HG02571 (cell line): ENCODE data around the gene STXBP3.

Experiments used
- ATAC-seq: cut with Tn5 transposase; IDR thresholded peaks from one replicate; pipeline ENCODE4 v1.9.1; 2021; ENCODE audit warnings: mild to moderate bottlenecking, moderate library complexity; ENCODE audit not compliant: unreplicated experiment

The STXBP3 gene

DNA sequence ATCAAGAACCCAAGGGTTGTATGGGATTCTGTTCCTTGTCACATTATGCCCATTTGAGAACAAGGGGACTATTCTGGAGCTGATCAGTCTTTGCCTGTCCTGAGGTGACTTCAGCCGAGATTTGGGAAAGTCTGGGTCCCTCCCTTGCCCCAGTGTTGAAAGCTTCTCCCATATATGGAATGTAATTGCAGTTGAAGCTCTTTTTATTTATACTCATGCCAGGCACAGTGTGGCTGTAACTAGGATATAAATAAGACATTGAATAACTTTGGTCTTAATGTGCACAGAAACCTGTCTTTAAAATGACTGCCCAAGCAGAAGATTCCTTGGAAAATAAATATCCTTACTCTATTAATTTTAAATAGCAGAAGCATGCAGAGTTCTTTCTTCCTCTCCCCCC, 95.2 kb downstream of the STXBP3 start:
- ATAC-seq = no peak

GRCh38 chr1:108842525-108843181, 96.2 kb downstream of the STXBP3 start:
- ATAC-seq = no peak

- ATAC-seq = no peak
Observed at GRCh38 chr1:108843390-108844137, 97.1 kb downstream of the STXBP3 start.

GRCh38 chr1:108845446-108845845, 99.0 kb downstream of the STXBP3 start:
- ATAC-seq = no peak

DNA sequence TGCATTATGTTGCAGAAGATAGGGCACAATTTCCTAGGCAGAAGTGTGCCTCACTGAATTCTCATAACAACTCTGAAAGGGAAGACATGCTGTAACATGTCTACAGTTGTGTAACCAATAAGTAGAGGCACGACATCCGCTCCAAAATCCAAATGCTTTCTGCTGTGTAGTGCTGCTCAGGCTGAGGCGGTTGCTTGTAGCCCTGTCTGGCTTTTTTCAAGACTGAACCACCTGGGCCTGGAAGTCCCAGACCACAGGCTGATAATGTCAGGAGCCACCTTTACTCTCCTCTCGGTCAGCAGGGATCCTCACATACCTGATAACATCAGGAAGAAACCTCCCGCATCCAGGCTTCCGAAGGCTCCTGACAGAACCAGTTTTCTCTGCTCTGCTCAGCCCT, 99.5 kb downstream of the STXBP3 start:
- ATAC-seq = no peak

DNA sequence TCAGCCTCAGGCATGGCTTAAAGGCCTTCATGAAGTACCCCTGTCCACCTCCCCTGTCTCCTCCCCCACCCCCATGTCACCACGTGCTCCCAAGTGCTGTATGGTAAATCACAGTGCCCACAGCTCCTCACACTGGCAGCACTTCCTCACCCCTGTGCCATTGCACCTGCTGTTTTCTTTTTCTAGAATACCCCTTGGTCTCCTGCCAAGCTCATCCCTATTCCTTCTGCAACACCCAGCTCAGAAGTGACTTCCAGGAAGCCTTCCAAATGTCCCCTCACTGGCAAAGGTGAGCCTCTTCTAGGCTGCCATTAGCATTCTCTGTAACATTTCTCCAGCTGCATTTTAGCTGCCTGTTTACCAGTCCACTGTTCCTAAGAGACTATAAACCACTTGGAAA, 101.0 kb downstream of the STXBP3 start:
- ATAC-seq = no peak

DNA sequence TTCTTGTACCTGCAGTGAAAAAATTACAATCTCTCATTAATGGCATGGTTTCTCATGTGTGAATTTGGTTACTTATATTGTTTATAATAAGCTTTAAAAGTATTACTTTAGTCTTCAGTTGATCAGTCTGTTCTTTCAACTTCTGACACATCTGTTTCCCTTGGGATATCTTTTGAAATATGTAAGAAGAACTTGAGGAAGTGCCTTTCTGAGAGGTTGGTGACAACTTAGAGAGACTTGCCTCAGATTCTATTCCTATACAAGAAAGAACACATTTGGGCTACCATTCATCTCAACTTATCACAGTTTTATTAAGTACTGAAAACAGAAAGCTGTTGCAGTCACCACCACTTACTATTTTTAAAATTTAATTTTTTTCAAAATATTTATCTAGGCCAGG, 102.3 kb downstream of the STXBP3 start:
- ATAC-seq = no peak

DNA sequence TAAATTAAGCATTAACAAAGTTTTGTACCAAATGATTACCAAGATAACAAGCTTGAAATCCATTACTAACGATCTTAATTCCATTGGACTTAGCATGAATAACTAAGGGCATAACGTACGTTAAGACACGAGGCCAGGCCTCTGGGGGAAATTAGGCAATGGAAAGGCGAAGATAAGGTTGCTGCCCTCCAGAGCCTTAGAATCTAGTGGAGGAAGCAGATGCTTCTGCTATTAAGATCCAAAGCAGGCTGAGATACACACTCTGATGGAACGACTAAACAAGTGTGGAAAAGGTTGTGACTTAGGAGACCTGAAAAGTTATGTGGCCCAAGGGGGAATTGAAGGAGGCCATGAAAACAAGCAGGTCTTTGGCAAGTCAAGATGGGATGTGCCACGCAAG, 104.5 kb downstream of the STXBP3 start:
- ATAC-seq = no peak

DNA sequence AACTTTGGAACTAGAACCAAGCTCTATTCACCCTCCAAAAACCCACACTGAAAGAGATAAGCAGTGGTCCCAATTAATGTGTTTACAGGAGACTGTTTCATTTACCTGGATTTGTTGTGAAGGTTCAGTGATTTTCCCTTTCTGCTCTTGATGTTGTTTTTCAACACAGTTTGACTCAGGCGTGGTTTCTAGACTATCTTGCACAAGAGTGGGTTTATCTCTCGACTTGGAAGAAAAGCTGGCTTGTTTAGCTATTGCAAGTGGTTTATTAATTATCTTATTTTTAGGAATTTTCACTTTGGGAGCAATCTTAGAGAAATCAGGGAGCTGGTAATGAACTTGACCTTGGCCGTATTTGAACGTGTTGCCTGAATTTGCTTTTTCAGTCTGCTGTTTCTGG, 105.1 kb downstream of the STXBP3 start:
- no peak for ATAC-seq

- no peak for ATAC-seq
Observed at GRCh38 chr1:108852221-108852975, 105.9 kb downstream of the STXBP3 start.

DNA sequence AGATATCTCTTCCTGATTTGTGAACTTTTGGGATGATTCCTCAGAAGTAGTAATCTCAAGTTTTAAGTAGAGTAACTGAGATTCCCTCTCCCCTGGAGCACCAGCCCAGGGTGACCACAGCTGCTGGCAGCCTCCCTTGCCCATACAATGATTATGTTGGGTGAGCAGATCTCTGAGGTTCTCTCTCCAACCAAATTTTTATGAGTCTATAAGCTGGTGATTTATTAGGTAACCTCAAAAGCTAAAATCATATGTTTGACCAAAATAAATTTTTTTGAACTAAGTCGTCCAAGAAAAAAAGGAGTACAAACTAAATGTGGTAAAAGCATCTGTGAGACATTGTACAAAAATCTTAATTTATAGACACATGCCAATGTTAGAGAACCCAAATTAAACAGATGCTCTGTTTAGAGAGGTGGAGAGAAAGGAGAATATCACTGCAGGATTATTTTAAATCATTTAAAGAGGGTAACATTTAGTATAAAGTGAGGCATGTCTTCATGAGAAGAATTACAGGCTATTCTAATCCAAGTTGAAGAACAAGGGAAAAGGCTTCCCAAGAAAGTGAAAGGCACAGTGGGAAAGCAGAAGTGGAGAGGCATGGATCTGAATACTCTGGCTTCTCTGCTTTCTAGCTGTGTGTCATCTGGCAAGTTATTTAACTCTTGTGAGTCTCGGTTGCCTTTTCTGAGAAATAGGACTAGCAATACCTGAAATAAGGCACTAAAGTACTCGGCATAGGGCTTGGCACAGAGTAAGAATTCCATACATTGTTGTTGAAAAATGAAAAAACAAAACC, 107.9 kb downstream of the STXBP3 start:
- no peak for ATAC-seq

- no peak for ATAC-seq
Observed at GRCh38 chr1:108856994-108857393, 110.5 kb downstream of the STXBP3 start, which contains the start of gene AKNAD1. AKNAD1 (minus strand) TSS chr1:108857094; CDS start chr1:108852664, 4,430 bp downstream.

DNA sequence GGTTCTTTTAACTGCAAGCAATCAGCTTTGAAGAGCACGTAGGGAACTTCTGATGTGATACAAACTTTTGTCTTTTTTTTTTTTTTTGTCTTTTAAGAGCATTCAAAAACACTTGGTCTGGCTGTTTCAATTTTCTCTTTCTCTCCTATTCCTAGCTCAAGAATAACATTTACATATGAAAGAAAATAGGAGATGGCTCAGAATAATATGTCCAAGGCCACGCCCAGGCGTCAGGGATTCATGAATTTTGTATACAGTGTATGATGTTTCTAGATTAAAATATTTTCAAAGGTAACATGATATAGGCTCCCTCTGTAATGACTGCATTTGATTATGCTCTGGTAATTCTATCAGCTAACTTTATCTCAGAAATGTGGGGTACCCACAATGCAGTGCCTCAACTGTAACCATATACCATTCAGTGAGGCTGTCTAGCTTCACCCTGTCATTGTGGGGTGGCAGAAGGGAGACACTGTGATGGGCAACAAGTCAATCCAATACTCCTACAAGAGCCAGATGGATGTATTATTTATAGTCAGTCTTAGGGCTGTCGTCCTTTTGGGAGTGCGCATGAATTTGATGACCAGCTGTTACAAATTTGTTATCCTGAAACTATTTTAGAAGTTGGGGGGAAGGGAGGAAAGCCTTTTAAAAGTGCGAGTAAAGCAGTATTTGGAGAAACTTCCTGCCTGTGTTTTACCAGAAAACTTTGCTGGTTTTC, 111.9 kb downstream of the STXBP3 start:
- no peak for ATAC-seq
